GM18526 (cell line): ENCODE measurements around the gene TMEM95.
A peak's percentile ranks its signal among the peaks of the same experiment; 100 is the strongest.

Source experiments
- POLR2A ChIP-seq: IDR thresholded peaks from 3 replicates; pipeline ENCODE4 v1.6.1; 2011; ENCODE audit not compliant: insufficient read length; ENCODE audit errors: extremely low read depth

Gene TMEM95

GRCh38 chr17:7403977-7404736 lies 49.2 kb downstream of the TMEM95 start, which contains the start of gene TMEM256:
TSS of gene TMEM256 (minus strand) at chr17:7404097. CDS start at chr17:7404084, 13 bp downstream.
- peak; percentile 95 for TF ChIP-seq POLR2A

- TF ChIP-seq POLR2A: no peak
These were observed 49.9 kb downstream of the TMEM95 start for GRCh38 chr17:7404737-7405349.

GRCh38 chr17:7405350-7406234 lies 50.6 kb downstream of the TMEM95 start:
- TF ChIP-seq POLR2A: no peak

GRCh38 chr17:7406235-7406825 lies 51.4 kb downstream of the TMEM95 start:
- TF ChIP-seq POLR2A: no peak
